Measurements from ENCODE around the gene NKD1. TPM values are rescaled to one million over a fixed set of nuclear protein-coding genes. Genes with fewer than 3 reads are reported as not detected.

Gene NKD1
- total RNA-seq, 1 experiment from 2014 or later, result 0.02 TPM

DNA sequence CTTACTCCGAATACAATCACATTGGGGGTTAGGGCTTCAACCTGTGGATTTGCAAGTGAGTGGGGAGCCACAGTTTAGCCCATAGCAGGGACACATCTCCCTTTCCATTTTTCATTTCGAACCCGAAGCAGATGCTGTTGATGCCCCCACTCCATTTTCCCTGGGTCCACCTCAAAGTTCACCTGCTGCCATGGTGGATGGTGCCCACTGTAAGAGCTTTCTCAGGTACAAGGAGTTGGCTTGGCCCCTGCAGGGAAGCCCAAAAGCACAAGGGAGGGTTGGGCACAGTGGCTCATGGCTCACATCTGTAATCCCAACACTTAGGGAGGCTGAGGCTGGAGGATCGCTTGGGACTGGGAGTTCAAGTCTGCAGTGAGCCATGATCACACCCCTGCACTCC lies 81.1 kb downstream of the NKD1 start:
- no peak overlapping the region for H3K4me3 ChIP-seq
- H3K4me1 ChIP-seq, result no peaks in the 10 kb centered on the region
- no peaks in the 10 kb centered on the region for H3K36me3 ChIP-seq
- no peak overlapping the region for H3K27ac ChIP-seq
- peaks cover 7% of the 10 kb centered on the region for H3K27me3 ChIP-seq
- DNase-seq, result no peak
- H3K9me3 ChIP-seq (replicated peaks), result no peaks in the 10 kb centered on the region

DNA sequence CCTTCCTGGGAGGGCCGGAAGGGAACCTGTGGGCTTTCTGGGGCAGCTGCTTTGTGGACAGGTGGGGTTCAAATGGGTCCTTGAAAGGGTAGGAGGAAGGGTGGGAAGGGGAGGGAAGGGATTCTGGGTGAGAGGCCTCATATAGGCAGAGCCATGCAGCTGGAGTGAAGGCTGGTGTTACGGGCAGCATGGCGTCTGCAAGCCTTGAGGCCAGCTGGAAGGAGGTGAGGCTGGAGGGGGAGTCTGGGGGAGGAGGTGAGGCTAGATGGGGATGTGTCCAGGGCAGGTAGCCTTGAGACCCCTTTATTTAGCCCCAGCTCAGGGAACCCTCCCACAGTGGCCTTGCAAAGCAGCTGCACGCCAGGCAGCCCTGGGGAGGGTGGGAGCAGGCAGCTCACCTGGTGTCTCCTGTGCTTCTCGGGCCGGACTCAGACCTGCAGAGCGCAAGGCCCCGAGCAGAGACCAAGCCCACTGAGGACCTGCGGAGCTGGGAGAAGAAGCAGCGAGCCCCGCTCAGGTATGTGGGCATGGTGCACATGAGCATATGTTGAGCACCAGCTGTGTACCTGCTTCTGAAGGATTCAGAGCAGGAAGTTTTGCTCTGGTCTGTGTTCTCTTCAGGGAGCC lies 82.3 kb downstream of the NKD1 start:
- Histone ChIP-seq H3K27me3 (peaks cover 7% of the 10 kb centered on the region), H3K4me3 (no peak overlapping the region), H3K4me1 (no peaks in the 10 kb centered on the region), H3K9me3 (replicated peaks) (no peaks in the 10 kb centered on the region), H3K36me3 (no peaks in the 10 kb centered on the region), H3K27ac (no peak overlapping the region)
- DNase-seq, result no peak

- H3K9me3 ChIP-seq (replicated peaks), result no peaks in the 10 kb centered on the region
- no peaks in the 10 kb centered on the region for H3K4me1 ChIP-seq
- no peak for DNase-seq
- H3K27me3 ChIP-seq, result peaks cover 7% of the 10 kb centered on the region
- no peak overlapping the region for H3K27ac ChIP-seq
- H3K4me3 ChIP-seq, result no peak overlapping the region
- no peaks in the 10 kb centered on the region for H3K36me3 ChIP-seq
These were observed 83.2 kb downstream of the NKD1 start for GRCh38 chr16:50631249-50631984.

DNA sequence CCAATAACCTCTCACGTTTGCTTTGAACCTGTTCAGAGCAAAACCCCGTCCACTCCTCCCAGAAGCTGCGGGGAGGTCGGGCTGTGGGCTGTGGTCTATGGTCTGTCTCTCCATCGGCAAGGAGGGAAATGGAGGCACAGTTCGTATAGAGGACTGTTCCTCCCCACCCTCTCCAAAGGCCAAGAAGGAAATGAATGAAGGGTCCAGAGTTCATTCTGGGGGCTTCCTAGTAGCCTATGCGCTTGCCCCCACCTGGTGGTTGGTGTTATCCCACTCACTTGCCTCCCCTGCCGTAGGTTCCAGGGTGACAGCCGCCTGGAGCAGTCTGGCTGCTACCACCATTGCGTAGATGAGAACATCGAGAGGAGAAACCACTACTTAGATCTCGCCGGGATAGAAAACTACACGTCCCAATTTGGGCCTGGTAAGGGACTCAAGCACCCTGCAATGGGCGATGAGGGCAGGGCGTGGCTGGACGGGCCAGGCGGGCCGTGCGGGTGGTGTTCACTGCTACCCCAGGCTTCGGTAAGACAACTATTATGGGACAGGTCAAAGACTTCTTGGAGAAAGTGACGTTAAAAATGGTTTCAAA lies 83.9 kb downstream of the NKD1 start:
- Histone ChIP-seq H3K36me3 (no peaks in the 10 kb centered on the region), H3K9me3 (replicated peaks) (no peaks in the 10 kb centered on the region), H3K4me3 (no peak overlapping the region), H3K27me3 (peaks cover 7% of the 10 kb centered on the region), H3K27ac (no peak overlapping the region), H3K4me1 (no peaks in the 10 kb centered on the region)
- DNase-seq, result no peak

DNA sequence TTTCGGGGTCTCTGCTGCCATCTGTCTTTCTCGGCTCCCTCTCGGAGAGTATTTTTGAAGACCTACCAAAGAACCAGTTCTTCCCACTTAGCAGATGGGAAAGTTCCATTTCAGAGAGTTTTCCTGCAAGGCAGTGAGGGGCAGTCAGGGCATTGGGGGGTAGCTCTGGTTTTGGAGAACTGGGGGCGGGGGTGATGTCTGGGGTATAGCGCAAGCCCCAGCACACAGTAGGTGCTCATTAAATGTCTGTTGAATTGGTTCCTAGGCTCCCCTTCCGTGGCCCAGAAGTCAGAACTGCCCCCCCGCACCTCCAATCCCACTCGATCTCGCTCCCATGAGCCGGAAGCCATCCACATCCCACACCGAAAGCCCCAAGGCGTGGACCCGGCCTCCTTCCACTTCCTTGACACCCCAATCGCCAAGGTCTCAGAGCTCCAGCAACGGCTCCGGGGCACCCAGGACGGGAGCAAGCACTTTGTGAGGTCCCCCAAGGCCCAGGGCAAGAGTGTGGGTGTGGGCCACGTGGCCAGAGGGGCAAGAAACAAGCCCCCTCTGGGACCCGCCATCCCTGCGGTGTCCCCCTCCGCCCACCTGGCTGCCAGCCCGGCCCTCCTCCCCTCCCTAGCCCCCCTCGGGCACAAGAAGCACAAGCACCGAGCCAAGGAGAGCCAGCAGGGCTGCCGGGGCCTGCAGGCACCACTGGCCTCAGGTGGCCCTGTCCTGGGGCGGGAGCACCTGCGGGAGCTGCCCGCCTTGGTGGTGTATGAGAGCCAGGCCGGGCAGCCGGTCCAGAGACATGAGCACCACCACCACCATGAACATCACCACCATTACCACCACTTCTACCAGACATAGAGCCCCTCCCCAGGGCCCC lies 85.0 kb downstream of the NKD1 start:
- Histone ChIP-seq H3K27ac (no peak overlapping the region), H3K27me3 (peaks cover 7% of the 10 kb centered on the region), H3K36me3 (no peaks in the 10 kb centered on the region), H3K4me1 (no peaks in the 10 kb centered on the region), H3K4me3 (no peak overlapping the region), H3K9me3 (replicated peaks) (no peaks in the 10 kb centered on the region)
- DNase-seq, result no peak

GRCh38 chr16:50634090-50634489 lies 85.9 kb downstream of the NKD1 start:
- Histone ChIP-seq H3K27me3 (peaks cover 7% of the 10 kb centered on the region), H3K4me3 (no peak overlapping the region), H3K9me3 (replicated peaks) (no peaks in the 10 kb centered on the region), H3K36me3 (no peaks in the 10 kb centered on the region), H3K27ac (no peak overlapping the region), H3K4me1 (no peaks in the 10 kb centered on the region)
- DNase-seq, result no peak

- H3K9me3 ChIP-seq (replicated peaks), result no peaks in the 10 kb centered on the region
- no peaks in the 10 kb centered on the region for H3K36me3 ChIP-seq
- H3K4me1 ChIP-seq, result no peaks in the 10 kb centered on the region
- no peak for DNase-seq
- no peak overlapping the region for H3K4me3 ChIP-seq
- H3K27me3 ChIP-seq, result peaks cover 11% of the 10 kb centered on the region
- H3K27ac ChIP-seq, result no peak overlapping the region
These were observed 86.8 kb downstream of the NKD1 start for GRCh38 chr16:50634947-50635346.

DNA sequence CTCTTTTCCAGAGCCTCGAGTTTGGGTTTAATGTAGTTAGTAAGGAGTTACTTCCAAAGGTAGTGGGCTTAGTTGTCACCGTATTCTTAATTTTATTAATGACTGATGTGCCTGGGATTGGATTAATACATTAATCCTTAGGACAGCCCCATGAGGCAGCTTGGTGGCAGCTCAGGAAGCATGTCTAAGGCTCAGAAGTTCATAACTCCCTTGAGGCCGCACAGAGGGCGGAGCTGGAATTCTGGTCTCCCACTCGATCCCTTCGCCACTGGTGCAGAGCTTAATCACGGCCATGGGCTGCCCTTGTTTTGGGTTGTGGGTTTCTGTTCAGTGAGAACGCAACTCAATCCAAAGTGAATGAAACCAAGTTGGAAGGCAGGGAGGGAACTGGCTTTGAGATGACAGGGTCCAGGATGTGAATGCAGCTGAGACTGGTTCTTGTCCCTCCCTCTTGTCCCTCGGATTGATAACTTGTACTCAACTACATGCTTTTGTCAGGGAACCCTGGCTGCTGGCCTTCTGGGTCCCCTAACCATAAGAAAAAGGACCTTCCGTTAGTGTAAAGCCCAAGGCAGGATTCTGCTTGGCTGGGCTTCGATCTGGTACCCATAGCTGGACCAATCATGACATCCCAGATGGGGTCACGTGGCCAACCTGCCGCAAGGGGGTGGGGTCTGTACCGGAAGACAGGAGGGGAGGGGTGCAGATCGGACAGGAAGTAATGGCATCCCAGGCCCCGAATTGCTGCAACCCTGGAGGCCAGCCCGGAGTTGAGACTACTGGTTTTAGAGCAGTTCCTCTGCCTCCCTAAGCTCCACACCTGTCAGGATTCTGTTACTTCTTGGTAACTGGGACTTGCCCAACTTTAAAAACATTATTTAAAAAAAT lies 87.6 kb downstream of the NKD1 start:
- no peaks in the 10 kb centered on the region for H3K4me1 ChIP-seq
- no peak overlapping the region for H3K4me3 ChIP-seq
- no peaks in the 10 kb centered on the region for H3K9me3 ChIP-seq (replicated peaks)
- no peaks in the 10 kb centered on the region for H3K36me3 ChIP-seq
- H3K27ac ChIP-seq, result no peak overlapping the region
- H3K27me3 ChIP-seq, result peaks cover 11% of the 10 kb centered on the region
- peak in 1 of 2 experiments; percentile 18 for DNase-seq

DNA sequence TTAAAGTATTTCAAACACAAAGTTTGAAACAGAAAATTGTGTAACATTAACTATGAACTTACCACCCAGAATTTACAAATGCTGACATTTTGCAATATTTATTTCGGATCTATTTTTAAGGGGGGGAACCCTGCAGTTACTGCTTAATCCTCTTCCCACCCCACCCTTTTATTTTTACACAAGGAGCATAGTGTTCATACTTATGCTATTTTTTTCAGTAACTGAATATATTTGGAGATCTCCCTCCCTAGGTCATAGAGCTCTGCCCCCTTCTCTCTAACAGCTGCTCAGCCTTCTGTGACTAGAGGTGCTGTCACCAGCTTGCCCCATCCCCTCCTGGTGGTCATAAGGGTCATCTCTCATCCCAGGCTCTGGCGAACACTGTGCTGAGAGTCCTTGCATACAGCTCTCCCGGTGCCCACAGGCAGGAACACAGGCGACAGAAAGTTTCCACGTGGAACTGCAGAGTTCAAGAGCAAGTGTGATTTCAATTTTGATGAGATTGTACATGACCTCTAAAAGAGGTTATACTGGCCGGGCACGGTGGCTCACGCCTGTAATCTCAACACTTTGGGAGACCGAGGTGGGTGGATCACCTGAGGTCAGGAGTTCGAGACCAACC lies 88.7 kb downstream of the NKD1 start:
- Histone ChIP-seq H3K4me3 (no peak overlapping the region), H3K36me3 (no peaks in the 10 kb centered on the region), H3K27ac (no peak overlapping the region), H3K27me3 (peaks cover 19% of the 10 kb centered on the region), H3K4me1 (no peaks in the 10 kb centered on the region), H3K9me3 (replicated peaks) (no peaks in the 10 kb centered on the region)
- DNase-seq, result no peak

GRCh38 chr16:50637716-50638602 lies 89.8 kb downstream of the NKD1 start:
- Histone ChIP-seq H3K4me3 (no peak overlapping the region), H3K27ac (no peak overlapping the region), H3K27me3 (peaks cover 19% of the 10 kb centered on the region; the same call in 1 of the 2 replicates), H3K4me1 (no peaks in the 10 kb centered on the region), H3K36me3 (no peaks in the 10 kb centered on the region), H3K9me3 (replicated peaks) (no peaks in the 10 kb centered on the region)
- no peak for DNase-seq

GRCh38 chr16:50638816-50639670 lies 90.8 kb downstream of the NKD1 start:
- no peak overlapping the region for H3K27ac ChIP-seq
- H3K4me1 ChIP-seq, result no peaks in the 10 kb centered on the region
- H3K9me3 ChIP-seq (replicated peaks), result no peaks in the 10 kb centered on the region
- H3K4me3 ChIP-seq, result no peak overlapping the region
- H3K27me3 ChIP-seq, result peaks cover 28% of the 10 kb centered on the region; the same call in 1 of the 2 replicates
- no peaks in the 10 kb centered on the region for H3K36me3 ChIP-seq
- no peak for DNase-seq

DNA sequence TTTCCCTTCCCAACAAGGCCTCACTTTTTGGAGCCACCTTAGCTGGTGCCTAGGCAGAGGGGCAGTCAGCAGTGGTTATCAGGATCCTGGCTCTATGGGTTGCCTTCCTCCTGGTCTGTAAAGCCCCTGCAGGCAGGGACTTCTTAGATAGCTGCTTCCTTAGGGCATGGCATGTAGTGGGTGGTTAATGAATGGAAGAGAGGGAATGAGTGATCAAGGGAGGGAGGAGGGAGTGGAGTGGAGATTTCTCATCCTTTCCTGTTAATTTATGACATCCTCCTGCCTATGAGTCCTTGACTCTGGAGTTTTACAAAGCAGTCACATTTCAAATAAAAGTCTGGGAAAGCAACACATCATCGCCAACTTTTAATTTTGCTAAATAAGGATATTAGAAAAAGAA lies 92.2 kb downstream of the NKD1 start:
- Histone ChIP-seq H3K27ac (no peak overlapping the region), H3K4me3 (no peak overlapping the region), H3K4me1 (no peaks in the 10 kb centered on the region), H3K36me3 (no peaks in the 10 kb centered on the region), H3K9me3 (replicated peaks) (no peaks in the 10 kb centered on the region), H3K27me3 (peaks cover 27% of the 10 kb centered on the region; the same call in 1 of the 2 replicates)
- no peak for DNase-seq

All from SJCRH30 (cell line).